HG03060 (cell line): ENCODE measurements around the gene SBF2.

Source experiments
- ATAC-seq: cut with Tn5 transposase; IDR thresholded peaks from one replicate; pipeline ENCODE4 v1.9.1; 2021; ENCODE audit warnings: low read depth, moderate number of reproducible peaks; ENCODE audit not compliant: unreplicated experiment

The SBF2 gene

GRCh38 chr11:9874466-9874865 lies 419.6 kb downstream of the SBF2 start:
- ATAC-seq = no peak

- no peak for ATAC-seq
Measured at GRCh38 chr11:9868641-9869040, 425.4 kb downstream of the SBF2 start.

GRCh38 chr11:9862981-9863380 lies 431.0 kb downstream of the SBF2 start:
- ATAC-seq = no peak

GRCh38 chr11:9861860-9862725 lies 431.9 kb downstream of the SBF2 start:
- ATAC-seq = no peak

GRCh38 chr11:9859554-9860305 lies 434.3 kb downstream of the SBF2 start:
- ATAC-seq = no peak

- no peak for ATAC-seq
Measured at GRCh38 chr11:9858822-9859221, 435.2 kb downstream of the SBF2 start.

GRCh38 chr11:9858218-9858617 lies 435.8 kb downstream of the SBF2 start:
- no peak for ATAC-seq

GRCh38 chr11:9855579-9856287 lies 438.3 kb downstream of the SBF2 start:
- no peak for ATAC-seq

- no peak for ATAC-seq
Measured at GRCh38 chr11:9853929-9854552, 440.0 kb downstream of the SBF2 start.

GRCh38 chr11:9852465-9852864 lies 441.6 kb downstream of the SBF2 start:
- ATAC-seq = no peak

- no peak for ATAC-seq
Measured at GRCh38 chr11:9851366-9851765, 442.7 kb downstream of the SBF2 start.

GRCh38 chr11:9850224-9850895 lies 443.7 kb downstream of the SBF2 start:
- ATAC-seq = no peak

- no peak for ATAC-seq
Measured at GRCh38 chr11:9849389-9849788, 444.6 kb downstream of the SBF2 start.

GRCh38 chr11:9847636-9848035 lies 446.4 kb downstream of the SBF2 start:
- no peak for ATAC-seq

- ATAC-seq = no peak
Measured at GRCh38 chr11:9842923-9843322, 451.1 kb downstream of the SBF2 start.

GRCh38 chr11:9840460-9841004 lies 453.5 kb downstream of the SBF2 start:
- ATAC-seq = no peak

- no peak for ATAC-seq
Measured at GRCh38 chr11:9839550-9839949, 454.5 kb downstream of the SBF2 start.

- no peak for ATAC-seq
Measured at GRCh38 chr11:9838961-9839360, 455.1 kb downstream of the SBF2 start.

- ATAC-seq = no peak
Measured at GRCh38 chr11:9838229-9838628, 455.8 kb downstream of the SBF2 start.

- ATAC-seq = no peak
Measured at GRCh38 chr11:9834291-9834690, 459.7 kb downstream of the SBF2 start.
